ENCODE measurements around the gene FLAD1.

- TF ChIP-seq, protein P1, sequence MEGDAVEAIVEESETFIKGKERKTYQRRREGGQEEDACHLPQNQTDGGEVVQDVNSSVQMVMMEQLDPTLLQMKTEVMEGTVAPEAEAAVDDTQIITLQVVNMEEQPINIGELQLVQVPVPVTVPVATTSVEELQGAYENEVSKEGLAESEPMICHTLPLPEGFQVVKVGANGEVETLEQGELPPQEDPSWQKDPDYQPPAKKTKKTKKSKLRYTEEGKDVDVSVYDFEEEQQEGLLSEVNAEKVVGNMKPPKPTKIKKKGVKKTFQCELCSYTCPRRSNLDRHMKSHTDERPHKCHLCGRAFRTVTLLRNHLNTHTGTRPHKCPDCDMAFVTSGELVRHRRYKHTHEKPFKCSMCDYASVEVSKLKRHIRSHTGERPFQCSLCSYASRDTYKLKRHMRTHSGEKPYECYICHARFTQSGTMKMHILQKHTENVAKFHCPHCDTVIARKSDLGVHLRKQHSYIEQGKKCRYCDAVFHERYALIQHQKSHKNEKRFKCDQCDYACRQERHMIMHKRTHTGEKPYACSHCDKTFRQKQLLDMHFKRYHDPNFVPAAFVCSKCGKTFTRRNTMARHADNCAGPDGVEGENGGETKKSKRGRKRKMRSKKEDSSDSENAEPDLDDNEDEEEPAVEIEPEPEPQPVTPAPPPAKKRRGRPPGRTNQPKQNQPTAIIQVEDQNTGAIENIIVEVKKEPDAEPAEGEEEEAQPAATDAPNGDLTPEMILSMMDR (IDR thresholded peaks at IDR 0.05): peak in 8 of 12 donors; percentile 6 to 45 (median 23)
- TF ChIP-seq POLR2A (IDR thresholded peaks at IDR 0.05): peak in 1 of 2 donors; percentile 47
Observed at GRCh38 chr1:154955718-154956543, 27.2 kb upstream of the FLAD1 start, which contains the start of gene PBXIP1.

All from heart left ventricle (tissue), 13 donors.